ENCODE measurements around the gene DDX27. TPM values are rescaled to one million over a fixed set of nuclear protein-coding genes. Genes with fewer than 3 reads are reported as not detected.

DDX27 gene
- total and polyA plus RNA-seq, 9 of the 15 experiments (the other 6 are each of a cell fraction or from before 2014, with no cell fraction given) = 17.9 to 79.3 (median 57.0) TPM

- TF ChIP-seq ZBTB33 (CRISPR knock-in tag; IDR thresholded peaks at IDR 0.05) (no peak), NFIX (CRISPR knock-in tag; IDR thresholded peaks at IDR 0.05; ENCODE audit: low read depth) (no peak), ZNF384 (IDR thresholded peaks at IDR 0.05; ENCODE audit: low read depth, low read length) (no peak), ZNF232 (CRISPR knock-in tag; IDR thresholded peaks at IDR 0.05) (no peak)
These were observed 42.0 kb downstream of the DDX27 start (continued) for GRCh38 chr20:49261173-49261572.

GRCh38 chr20:49262444-49262843, 43.2 kb downstream of the DDX27 start:
- ChIA-PET CTCF (ENCODE audit: low intra/inter-chr PET ratio) (interaction anchor here (0.6 kb wide), 1 partner anchor 16 kb away, joined by 3 read pairs; no protein-coding TSS in a partner anchor), POLR2A (interaction anchor here (0.6 to 1.3 kb wide), 3 partner anchors 8 to 267 kb away, joined by 3 to 8 read pairs (median 3); no protein-coding TSS in a partner anchor)
- DNase-seq (ENCODE audit: extremely low read depth in 1 of 4, low spot score in 3 of 4) = no peak
- Histone ChIP-seq H2AFZ (ENCODE audit: low read depth, low read length) (no peak overlapping the region), H3K9me1 (ENCODE audit: control insufficient read depth, insufficient read depth, low read length) (no peaks in the 10 kb centered on the region), H4K20me1 (replicated peaks; ENCODE audit: control insufficient read depth, insufficient read depth, low read length) (no peaks in the 10 kb centered on the region), H3K9ac (ENCODE audit: insufficient read depth in 1 of 2, low read depth in 2 of 2, low read length in 2 of 2) (no peak overlapping the region), H3K36me3 (ENCODE audit: control insufficient read depth, insufficient read depth, low read length) (peaks cover 73% of the 10 kb centered on the region), H3K79me2 (ENCODE audit: control insufficient read depth, insufficient read depth, low read length) (peaks cover 19% of the 10 kb centered on the region), H3K9me3 (replicated peaks; ENCODE audit: control insufficient read depth, insufficient read depth, low read depth, low read length) (no peaks in the 10 kb centered on the region), H3K4me1 (replicated peaks in 1 of 2; ENCODE audit: control insufficient read depth in 2 of 2, insufficient read depth in 2 of 2, low read length in 2 of 2) (no peaks in the 10 kb centered on the region), H3K4me2 (ENCODE audit: insufficient read depth, low read length) (no peak overlapping the region), H3K27me3 (ENCODE audit: control insufficient read depth in 2 of 2, insufficient read depth in 2 of 2, low read length in 2 of 2) (no peaks in the 10 kb centered on the region), H3K4me3 (no peak overlapping the region), H3K27ac (ENCODE audit: extremely low read depth, low read depth, low read length) (no peak overlapping the region)
- intact Hi-C loops (cut with micrococcal nuclease) (no loop called here), in situ Hi-C loops (cut with MboI) (no loop called here)
- WGBS (ENCODE audit: insufficient coverage, low coverage, missing lambda C conversion rate) = 100% methylated on average over 1 of the region's 1 CpG
- no peak for TF ChIP-seq RNF2 (IDR thresholded peaks at IDR 0.05)
- no peak for TF ChIP-seq SP1 (CRISPR knock-in tag; IDR thresholded peaks at IDR 0.05)
- no peak for TF ChIP-seq SMC3 (conservative IDR thresholded peaks at IDR 0.05; ENCODE audit: insufficient read depth, low read depth, low read length)
- no peak for TF ChIP-seq DACH1 (IDR thresholded peaks at IDR 0.05; ENCODE audit: partially characterized antibody)
- no TSS peak for BruUV-seq (replicated peaks)
- no peak for ATAC-seq
- no peak for FAIRE-seq
